Fibroblast of pulmonary artery (primary cell): ENCODE results near the gene IGLL1.
"Not testable (repeated sequence)": the region's sequence is repeated elsewhere in the genome, so short reads cannot be mapped to it uniquely, and the experiment has no call there.

ENCODE experiments used
- DNase-seq: peaks from one replicate; pipeline ENCODE4 v3.0.0-alpha.2; 2010; ENCODE audit warnings: low read depth
- H3K4me3 ChIP-seq: replicated peaks from 2 replicates; pipeline ENCODE4 v1.5.1; 2011; ENCODE audit warnings: low read depth, mild to moderate bottlenecking, control low read depth, low read length, moderate library complexity
- TF ChIP-seq, protein P1 (sequence below): IDR thresholded peaks from 2 replicates; pipeline ENCODE4 v1.5.1; 2011; ENCODE audit warnings: mild to moderate bottlenecking, control low read depth, low read length, inconsistent platforms; ENCODE audit errors: missing control alignments

The IGLL1 gene

DNA sequence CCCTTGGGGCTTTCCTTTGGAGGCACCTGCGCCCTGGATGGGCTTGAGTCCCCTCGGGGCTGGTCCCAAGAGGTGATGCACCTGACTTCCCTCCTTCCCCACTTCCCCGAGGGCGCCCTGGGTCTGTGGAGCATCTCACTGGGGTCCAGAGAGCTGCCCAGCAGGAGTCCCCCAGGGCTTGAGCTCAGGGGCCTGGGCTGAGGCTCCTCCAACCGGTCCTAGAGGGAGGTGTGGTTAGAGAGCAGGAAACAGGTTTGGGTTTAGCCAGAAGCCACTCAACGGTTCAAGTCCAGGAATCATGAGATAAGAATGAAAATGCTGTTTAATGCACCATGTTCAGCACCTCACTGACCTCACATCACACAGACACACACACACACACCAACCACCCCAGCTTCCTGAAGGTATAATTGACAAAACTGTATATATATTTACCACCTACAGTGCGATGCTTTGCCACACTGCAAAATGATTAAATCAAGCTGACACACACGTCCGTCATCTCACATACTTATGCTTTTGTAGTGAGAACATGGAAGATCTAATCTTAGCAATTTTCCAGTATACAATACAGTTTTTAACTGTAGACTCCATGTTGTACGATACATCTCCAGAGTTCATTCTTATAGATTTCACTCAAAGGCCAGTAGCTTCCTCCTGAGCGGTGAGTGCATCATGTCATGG lies 628 bp upstream of the IGLL1 start:
- TF ChIP-seq, protein P1, sequence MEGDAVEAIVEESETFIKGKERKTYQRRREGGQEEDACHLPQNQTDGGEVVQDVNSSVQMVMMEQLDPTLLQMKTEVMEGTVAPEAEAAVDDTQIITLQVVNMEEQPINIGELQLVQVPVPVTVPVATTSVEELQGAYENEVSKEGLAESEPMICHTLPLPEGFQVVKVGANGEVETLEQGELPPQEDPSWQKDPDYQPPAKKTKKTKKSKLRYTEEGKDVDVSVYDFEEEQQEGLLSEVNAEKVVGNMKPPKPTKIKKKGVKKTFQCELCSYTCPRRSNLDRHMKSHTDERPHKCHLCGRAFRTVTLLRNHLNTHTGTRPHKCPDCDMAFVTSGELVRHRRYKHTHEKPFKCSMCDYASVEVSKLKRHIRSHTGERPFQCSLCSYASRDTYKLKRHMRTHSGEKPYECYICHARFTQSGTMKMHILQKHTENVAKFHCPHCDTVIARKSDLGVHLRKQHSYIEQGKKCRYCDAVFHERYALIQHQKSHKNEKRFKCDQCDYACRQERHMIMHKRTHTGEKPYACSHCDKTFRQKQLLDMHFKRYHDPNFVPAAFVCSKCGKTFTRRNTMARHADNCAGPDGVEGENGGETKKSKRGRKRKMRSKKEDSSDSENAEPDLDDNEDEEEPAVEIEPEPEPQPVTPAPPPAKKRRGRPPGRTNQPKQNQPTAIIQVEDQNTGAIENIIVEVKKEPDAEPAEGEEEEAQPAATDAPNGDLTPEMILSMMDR: no peak
- no peak overlapping the region for H3K4me3 ChIP-seq
- DNase-seq: no peak

DNA sequence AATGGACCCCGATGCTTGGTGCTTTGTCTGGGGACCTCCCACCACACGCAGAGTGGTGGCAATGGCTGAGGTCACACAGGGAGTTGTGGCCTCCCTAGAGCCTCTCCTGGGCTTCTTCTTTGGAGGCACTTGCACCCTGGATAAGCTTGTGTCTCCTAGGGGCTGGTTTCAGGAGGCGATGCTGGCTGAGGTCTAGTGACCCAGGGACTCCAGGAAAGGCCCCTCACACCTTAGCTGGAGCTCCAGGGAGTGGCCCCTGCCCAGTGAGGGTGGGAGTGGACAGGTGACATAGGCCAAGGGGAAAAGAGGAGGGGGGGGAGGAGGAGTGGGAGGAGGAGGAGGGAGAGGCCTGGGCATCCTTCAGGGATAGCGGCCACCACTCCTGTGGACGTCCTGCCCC lies 810 bp downstream of the IGLL1 start:
- no peak overlapping the region for H3K4me3 ChIP-seq
- TF ChIP-seq, protein P1: no peak
- no peak for DNase-seq

DNA sequence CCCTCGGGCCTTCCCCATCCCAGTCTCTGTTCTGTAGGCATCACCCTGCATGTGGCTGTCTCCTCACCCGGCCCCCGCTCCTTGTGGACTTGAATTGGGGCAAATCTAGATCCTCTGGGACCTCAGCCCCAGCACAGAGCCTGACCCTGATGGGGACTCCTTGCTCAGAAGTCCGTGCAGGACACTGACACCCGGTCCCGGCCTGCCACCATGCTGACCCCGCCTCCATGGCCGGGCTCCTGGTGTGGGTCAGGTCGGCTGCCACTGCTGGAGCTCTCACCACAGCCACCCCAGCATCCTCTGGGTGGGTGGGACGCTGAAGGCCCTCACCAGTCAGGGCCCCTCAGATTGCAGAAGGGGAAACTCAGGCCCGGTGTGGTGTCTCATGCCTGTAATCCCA lies 1.8 kb downstream of the IGLL1 start:
- no peak for DNase-seq
- TF ChIP-seq, protein P1: no peak
- no peak overlapping the region for H3K4me3 ChIP-seq

DNA sequence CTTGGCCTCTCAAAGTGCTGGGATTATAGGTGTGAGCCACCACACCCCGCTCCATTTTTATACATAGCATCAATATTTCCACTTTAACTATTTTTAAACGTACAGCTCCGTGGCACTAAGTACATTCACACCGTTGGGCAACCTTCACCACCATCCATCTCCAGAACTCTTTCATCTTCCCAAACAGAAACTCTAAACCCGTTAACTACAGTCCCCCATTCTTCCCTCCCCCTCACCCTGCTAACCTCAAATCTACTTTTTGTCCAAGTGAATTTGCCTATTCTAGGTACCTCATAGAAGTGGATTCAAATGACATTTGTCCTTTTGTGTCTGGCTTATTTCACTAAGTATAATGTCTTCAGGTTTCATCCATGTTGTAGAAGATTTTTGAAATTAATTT lies 3.4 kb downstream of the IGLL1 start:
- H3K4me3 ChIP-seq: no peak overlapping the region
- DNase-seq: no peak
- TF ChIP-seq, protein P1: no peak

DNA sequence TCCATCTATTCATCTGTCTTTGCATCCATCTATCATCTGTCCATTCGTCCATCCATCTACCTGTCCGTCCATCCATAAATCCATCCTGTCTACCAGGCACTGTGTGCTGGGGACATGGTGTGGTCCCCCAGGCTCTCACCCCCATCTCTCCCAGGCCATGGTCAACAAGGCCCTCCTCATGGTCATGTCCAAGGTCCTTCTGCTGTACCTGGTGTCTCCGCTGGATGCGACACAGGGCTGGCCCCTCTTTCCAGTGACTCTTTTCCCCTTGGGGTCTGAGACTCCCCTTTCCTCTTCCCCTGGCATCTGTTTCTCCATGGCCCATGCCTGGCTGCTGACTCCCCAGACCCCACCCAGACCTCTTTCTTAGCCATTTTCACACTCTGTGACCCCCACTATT lies 4.5 kb downstream of the IGLL1 start:
- no peak overlapping the region for H3K4me3 ChIP-seq
- no peak for DNase-seq
- TF ChIP-seq, protein P1: no peak

DNA sequence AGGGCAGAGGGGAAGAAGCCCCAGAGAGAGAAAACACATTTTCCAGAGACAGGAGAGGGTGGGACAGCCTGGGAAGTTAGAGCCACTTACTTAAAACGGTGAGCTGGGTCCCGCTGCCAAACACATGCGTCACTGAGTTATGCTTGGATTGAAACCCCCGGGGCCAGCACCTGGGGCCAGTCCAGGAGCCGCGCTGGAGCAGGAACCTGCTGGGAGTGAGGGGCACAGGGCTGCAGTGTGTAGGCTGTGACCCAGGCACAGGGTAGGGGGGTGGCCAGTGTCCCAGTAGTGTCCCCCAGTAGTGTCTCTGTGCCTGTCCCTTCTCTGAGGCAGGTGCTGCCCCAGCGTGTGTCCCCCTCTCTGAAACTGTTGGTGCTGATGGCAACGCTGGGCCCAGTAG lies 5.2 kb downstream of the IGLL1 start:
- DNase-seq: no peak
- TF ChIP-seq, protein P1: no peak
- no peak overlapping the region for H3K4me3 ChIP-seq

DNA sequence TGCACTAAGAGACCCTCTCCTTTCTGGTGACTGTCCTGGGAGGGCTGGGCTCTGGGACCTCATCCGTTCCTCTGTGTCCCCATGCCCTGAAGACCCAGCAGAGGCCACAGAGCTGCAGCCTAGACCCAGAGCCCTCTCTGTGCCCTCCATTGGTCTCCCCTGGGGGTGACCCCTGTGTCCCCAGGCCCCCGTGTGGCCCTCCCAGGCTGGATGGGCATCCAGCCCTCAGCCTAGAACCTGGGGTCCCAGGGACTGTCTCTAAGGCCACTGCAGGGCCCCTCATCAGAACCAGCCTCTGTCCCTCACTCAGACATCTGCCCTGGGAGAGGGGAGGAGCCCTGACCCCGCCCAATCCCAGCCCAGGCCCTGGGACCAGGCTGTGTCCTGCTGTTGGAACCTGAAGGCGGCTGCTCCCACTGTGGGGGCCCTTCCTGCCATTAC lies 5.7 kb downstream of the IGLL1 start:
- no peak overlapping the region for H3K4me3 ChIP-seq
- DNase-seq: no peak
- TF ChIP-seq, protein P1: no peak

DNA sequence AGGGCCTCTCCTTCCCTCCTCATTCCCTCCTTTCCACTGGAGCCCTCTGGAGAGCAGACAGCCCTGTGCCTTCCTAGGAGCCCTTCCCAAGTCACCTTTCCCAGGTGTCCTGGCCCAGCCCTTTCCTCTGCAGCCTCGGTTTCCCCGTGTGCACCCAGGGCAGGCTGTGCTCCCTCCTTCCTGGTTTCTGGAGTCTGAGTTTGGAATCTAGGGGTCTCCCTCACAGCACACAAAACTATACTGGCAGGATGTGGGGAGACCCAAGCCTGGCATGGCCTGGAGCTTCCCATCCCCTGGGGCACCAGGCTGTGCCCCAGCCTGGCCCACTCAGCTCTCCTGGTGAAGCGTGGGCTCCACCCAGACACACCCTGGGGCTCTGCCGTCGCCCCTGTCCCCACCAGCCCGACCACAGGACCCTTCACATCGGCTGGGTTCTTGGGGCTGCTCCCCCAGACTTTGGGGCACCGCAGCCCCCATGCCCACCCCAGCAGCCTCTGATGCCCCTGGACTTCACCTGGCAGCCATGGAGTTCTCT lies 6.3 kb downstream of the IGLL1 start:
- H3K4me3 ChIP-seq, DNase-seq: not testable (repeated sequence)

DNA sequence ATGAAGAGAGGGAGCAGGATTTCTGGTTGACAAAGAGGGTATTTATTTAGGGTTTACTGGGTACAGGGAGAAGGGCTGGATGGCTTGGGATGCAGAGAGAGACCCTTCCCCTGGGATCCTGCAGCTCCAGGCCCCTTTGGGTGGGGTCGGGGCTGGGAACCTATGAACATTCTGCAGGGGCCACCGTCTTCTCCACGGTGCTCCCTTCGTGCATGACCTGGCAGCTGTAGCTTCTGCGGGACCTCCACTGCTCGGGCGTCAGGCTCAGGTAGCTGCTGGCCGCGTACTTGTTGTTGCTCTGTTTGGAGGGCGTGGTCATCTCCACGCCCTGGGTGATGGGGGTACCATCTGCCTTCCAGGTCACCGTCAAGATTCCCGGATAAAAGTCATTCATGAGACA lies 7.0 kb downstream of the IGLL1 start:
- DNase-seq, H3K4me3 ChIP-seq: not testable (repeated sequence)
